GM21381 (cell line): ENCODE results near the gene KNDC1.
"Not testable (repeated sequence)": the region's sequence is repeated elsewhere in the genome, so short reads cannot be mapped to it uniquely, and the experiment has no call there.

Source experiments
- ATAC-seq: cut with Tn5 transposase; IDR thresholded peaks from one replicate; pipeline ENCODE4 v1.9.1; 2021; ENCODE audit warnings: mild to moderate bottlenecking, moderate library complexity; ENCODE audit not compliant: unreplicated experiment

The KNDC1 gene, protein sequence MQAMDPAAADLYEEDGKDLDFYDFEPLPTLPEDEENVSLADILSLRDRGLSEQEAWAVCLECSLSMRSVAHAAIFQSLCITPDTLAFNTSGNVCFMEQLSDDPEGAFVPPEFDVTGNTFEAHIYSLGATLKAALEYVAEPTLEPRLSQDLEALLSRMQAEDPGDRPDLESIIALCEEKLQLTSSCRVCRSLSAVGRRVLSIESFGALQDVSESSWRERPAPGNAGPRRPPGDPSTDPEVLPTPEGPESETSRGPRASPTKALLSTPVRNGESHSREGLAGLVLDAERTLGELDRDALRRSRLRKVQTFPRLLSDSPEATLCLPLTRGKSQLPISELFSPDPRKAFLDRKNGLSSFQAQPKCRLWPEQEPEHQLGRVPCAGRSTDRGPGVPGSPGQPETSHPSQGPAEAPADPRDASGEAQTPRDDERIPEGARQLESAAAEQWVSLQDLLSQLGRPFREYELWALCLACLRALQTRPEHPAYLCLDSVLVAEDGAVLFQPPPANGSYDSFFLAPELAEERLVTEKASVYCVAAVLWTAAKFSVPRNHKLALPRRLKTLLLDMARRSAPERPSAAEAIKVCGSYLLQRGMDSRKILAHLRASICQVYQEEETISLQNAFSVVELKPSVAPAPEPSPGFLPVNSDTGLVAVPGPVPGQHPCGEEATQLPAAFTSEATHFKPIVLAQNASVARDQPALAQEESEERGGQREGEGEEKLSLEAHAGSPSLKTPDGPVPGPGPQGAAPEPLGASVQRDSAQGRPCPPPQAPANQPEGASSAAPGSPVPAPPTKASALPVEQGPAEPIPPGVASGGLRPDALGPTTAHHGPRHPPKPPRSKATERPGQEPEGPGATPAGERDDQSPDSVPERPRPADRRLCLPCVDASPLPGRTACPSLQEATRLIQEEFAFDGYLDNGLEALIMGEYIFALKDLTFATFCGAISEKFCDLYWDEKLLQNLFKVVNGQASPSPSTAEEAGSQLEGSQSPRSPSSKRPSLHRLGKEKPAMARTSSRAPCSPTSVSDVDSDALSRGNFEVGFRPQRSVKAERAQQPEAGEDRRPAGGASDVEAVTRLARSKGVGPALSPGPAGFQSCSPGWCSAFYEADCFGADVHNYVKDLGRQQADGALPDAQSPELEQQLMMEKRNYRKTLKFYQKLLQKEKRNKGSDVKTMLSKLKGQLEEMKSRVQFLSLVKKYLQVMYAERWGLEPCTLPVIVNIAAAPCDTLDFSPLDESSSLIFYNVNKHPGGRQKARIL (N-terminal part only)

GRCh38 chr10:133159950-133160825 lies at the start of gene KNDC1:
Gene KNDC1 (plus strand): TSS chr10:133160219. CDS start chr10:133160468, 249 bp downstream.
- no peak for ATAC-seq

DNA sequence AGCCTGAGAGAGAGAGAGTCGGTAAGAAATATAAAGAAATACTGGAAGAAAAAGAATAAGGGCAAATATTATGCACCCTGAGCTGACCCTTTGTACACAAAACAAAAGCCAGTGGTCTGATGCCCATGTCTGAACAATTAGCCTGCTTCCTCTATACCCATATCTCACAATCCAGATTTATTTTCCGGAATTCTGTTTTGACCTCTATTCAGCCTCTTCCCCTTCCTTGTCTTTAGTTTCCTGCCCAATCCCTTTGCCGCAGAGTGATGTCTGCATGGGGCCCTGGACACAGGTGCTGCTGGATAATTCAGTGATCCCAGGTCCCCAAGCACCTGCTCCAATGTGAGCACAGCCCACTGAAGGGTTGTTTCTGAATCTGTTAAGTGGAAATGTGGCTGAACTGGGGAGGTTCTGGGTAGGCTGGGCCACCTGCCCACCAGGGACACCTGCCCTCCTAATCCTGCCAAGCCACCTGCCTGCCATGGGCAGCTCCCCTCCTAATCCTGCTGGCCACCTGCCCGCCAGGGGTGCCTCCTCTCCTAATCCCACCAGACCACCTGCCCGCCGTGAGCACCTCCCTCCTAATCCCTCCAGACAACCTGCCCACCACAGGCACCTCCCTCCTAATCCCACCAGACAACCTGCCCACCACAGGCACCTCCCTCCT lies 49.3 kb upstream of the KNDC1 start:
- ATAC-seq: no peak

DNA sequence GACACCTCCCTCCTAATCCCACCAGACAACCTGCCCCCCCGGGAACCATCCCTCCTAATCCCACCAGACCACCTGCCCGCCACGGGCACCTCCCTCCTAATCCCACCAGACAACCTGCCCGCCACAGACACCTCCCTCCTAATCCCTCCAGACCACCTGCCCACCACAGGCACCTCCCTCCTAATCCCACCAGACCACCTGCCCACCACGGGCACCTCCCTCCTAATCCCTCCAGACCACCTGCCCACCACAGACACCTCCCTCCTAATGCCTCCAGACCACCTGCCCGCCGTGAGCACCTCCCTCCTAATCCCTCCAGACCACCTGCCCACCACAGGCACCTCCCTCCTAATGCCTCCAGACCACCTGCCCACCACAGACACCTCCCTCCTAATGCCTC lies 48.4 kb upstream of the KNDC1 start:
- not testable (repeated sequence) for ATAC-seq

- no peak for ATAC-seq
Observed at GRCh38 chr10:133113146-133113830, 46.7 kb upstream of the KNDC1 start.

DNA sequence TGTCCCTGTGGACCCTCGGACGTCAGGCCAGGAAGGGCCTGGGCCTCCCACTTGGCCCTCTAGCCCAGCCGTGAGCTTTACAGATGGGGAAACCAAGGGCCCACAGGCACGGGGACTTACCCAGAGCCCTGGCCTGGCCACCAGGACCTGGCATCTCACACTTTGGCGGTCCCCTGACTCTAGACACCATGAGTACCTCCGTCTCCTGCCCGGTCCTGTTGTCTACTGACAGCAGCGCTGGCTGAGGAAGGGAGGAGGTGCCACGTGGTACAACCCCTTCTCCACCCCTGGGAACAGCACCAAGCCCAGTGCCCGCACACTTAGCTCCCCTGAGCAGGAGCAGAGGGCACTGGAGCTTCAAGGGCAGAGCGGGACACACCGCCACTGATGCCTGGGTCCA lies 46.2 kb upstream of the KNDC1 start:
- ATAC-seq: no peak

GRCh38 chr10:133114251-133114650 lies 45.8 kb upstream of the KNDC1 start:
- no peak for ATAC-seq

- ATAC-seq: no peak
Observed at GRCh38 chr10:133114726-133115452, 45.1 kb upstream of the KNDC1 start.

- no peak for ATAC-seq
Observed at GRCh38 chr10:133115453-133115842, 44.6 kb upstream of the KNDC1 start.

DNA sequence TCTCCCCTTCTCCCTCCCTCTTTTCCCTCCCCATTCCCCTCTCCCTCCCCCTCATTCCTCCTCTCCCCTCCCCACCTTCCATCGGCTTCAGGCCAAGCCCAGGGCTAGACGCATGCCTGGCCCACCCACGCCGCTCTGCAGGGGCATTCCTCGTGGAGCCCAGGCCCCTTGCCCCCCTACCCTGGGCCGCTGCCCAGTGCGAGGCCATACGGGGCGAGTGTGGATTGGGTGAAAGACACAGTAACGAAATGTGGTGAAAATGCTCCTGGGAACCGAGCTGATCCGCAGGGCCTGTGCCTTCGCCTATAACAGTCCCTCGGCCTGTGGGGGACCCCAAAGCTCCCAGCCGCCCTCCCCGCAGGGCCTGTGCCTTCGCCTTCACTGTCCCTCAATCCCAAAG lies 44.0 kb upstream of the KNDC1 start:
- ATAC-seq: no peak

DNA sequence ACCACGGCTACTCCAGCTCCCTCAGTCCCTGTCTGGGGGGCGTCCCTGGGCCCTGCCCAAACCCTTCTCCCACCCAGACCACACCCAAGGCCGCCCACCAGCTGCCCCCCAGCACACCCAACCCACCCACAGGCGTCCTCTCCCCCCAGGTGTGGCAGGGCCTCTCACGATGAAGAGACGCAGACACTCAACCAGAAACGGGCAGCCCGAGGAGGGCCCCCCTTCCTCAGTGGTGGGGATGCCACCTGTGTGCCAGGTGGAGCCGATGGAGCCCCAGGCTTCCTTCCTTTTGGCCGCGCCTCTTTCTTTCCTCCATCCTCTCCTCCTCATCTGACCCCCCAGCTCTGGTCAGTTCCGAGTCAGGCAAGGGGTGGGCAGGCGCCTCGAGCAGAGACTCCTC lies 43.6 kb upstream of the KNDC1 start:
- ATAC-seq: no peak

DNA sequence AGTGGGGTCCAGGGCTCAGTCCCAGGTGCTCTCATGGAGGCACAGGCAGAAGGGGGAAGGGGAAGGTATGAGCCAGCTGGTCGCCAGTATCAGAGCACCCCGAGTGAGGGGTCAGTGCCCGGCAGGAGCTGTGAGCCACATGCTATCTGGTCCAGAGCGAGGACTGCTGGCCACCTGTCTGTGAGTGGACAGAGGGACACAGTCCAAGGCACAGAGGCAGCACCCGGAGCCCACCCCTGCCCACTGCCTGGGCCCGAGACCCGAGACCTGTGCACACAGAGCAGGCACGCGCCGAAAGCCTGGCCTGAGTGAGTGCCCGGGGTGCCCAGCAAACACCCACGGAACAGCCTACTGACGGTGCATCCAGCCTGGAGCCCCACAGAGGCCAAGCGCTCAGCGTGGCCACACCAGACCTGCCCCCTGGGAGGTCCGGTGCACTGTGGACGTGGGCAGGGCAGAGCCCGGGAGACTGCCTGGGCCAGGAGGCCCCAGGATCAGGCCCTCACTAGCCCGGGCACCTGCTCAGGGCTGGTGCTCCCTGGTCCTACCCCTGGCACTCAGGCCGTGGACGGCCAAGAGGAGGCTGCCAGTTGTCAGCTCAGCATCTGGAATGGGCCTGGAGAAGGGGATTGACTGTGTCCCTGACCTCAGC lies 42.9 kb upstream of the KNDC1 start:
- ATAC-seq: no peak

GRCh38 chr10:133117688-133118071 lies 42.3 kb upstream of the KNDC1 start:
- ATAC-seq: no peak

DNA sequence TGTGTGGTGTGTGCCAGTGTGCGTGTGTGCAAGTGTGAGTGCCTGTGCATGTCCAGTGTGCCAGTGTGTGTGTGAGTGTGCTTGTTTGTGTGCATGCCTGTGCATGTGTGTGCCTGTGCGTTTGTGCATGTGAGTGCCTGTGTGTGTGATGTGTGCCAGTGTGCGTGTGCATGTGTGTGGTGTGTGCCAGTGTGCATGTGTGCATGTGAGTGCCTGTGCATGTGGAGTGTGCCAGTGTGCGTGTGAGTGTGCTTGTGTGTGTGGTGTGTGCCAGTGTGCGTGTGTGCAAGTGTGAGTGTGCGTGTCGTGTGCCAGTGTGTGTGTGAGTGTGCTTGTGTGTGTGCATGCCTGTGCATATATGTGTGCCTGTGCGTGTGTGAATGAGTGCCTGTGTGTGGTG lies 38.5 kb upstream of the KNDC1 start:
- no peak for ATAC-seq

DNA sequence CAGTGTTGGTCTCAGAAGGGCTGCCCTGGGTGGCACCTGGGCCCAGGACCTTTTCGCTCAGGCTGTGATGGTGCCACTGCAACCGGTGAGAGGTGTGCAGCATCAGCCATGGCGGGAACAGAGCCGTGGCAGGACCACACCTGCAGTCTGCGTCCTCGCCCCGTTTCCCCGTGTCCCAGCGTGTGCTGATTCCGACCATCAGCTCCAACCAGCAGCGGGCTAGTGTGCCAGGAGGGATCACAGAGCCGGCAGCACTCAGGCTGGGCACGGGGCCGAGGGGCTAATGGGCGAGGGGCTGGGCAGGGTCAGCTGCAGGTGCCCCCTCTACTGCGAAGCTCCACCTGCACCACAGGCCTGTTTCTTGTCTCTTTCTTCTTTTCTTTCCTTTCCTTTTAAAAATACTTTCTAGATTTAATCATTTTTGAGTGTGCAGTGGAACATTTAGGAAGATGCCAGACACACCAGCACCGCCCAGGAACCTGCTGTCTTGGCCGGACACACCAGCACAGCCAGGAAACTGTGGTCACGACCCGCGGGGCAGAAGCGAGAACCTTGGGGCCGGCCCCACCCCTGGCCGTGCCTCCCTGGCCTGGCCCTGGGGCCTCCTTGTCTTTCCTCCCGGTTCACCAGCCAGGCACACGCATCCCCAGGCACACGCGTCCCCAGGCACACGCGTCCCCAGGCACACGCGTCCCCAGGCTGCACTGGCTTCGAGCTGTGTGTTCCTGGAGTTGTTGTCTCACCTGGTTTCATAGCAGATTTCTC lies 37.7 kb upstream of the KNDC1 start:
- no peak for ATAC-seq

DNA sequence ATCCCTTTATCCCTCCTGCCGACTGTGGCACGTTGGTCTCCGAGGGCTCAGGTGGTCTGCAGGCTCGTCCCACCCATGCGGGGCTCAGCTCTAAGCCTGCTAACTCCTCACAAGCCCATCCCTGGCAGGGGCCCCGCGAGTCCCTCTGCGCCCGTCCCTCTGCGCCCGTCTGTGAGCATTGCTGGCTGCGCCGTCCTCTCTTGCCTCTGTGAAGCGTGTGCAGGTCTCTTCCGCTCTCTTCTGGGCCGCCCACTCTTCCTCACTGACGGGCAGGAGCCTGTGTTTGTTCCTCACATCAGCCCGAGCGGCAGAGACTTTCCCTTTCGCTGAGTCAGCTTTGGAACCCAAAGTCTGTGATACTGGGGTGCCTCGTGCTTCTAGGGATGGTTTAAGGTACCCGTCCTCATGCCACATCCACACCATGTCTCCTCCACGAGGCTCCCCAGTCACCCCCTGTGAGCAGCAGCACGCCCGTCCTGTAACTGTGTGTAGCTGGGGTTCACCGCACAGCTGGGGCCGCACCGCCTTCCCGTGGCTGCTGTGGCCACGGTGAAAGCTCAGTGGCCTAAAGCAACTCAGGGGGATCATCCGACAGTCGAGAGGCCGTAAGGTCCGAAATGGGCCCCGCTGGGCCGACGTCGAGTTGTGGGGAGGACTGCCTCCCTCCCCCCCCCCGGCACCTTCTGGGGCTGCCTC lies 36.8 kb upstream of the KNDC1 start:
- ATAC-seq: no peak

DNA sequence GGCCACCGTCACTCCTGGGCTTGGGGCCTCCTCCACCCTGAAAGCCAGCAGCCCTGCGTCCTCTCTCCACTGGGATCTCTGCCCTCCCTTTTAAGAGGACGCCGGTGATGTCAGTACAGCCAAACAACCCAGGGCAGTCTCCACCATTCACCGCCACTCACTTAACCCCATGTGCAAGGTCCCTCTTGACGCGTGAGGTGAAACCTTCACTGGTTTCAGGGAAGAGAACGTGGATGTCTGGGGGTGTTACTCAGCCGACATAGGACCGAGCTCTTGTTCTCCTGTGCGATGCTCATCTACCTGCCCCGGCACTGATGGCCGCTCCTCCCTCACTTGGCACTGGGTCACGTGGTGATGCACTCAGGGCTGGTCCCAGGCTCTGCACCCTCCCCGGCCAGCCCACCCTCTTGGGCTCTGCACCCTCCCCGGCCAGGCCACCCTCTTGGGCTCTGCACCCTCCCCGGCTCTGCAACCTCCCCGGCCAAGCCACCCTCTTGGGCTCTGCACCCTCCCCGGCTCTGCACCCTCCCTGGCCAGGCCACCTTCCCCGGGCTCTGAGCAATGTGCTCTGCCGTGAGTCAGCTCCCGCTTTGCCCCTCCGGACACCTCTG lies 36.2 kb upstream of the KNDC1 start:
- no peak for ATAC-seq
